ENCODE data around the gene ASTN1.

ASTN1 gene

GRCh38 chr1:177145106-177146070 is 19.1 kb downstream of the ASTN1 start:
- TF ChIP-seq CTCF (IDR thresholded peaks at IDR 0.05; ENCODE audit: control insufficient read depth, insufficient read depth, low read depth, low read length, missing control alignments): no peak
- no peak for DNase-seq (ENCODE audit: low read depth)

GRCh38 chr1:177142791-177143271 is 21.7 kb downstream of the ASTN1 start:
- DNase-seq (ENCODE audit: low read depth): no peak
- no peak overlapping the region for H3K4me3 ChIP-seq (ENCODE audit: control insufficient read depth, low read depth, low read length)
- no peak for TF ChIP-seq CTCF (IDR thresholded peaks at IDR 0.05; ENCODE audit: control insufficient read depth, insufficient read depth, low read depth, low read length, missing control alignments)

More at GRCh38 chr1:177145106-177146070, 19.1 kb downstream of the ASTN1 start:
- H3K4me3 ChIP-seq (ENCODE audit: control insufficient read depth, low read depth, low read length): no peak overlapping the region

- no peak overlapping the region for H3K4me3 ChIP-seq (ENCODE audit: control insufficient read depth, low read depth, low read length)
- no peak for DNase-seq (ENCODE audit: low read depth)
- TF ChIP-seq CTCF (IDR thresholded peaks at IDR 0.05; ENCODE audit: control insufficient read depth, insufficient read depth, low read depth, low read length, missing control alignments): no peak
Observed at GRCh38 chr1:177142010-177142409, 22.5 kb downstream of the ASTN1 start.

GRCh38 chr1:177138347-177138746 is 26.2 kb downstream of the ASTN1 start:
- no peak for TF ChIP-seq CTCF (IDR thresholded peaks at IDR 0.05; ENCODE audit: control insufficient read depth, insufficient read depth, low read depth, low read length, missing control alignments)
- H3K4me3 ChIP-seq (ENCODE audit: control insufficient read depth, low read depth, low read length): no peak overlapping the region
- DNase-seq (ENCODE audit: low read depth): no peak

- no peak overlapping the region for H3K4me3 ChIP-seq (ENCODE audit: control insufficient read depth, low read depth, low read length)
- no peak for DNase-seq (ENCODE audit: low read depth)
- TF ChIP-seq CTCF (IDR thresholded peaks at IDR 0.05; ENCODE audit: control insufficient read depth, insufficient read depth, low read depth, low read length, missing control alignments): no peak
Observed at GRCh38 chr1:177137814-177138213, 26.7 kb downstream of the ASTN1 start.

GRCh38 chr1:177135250-177135649 is 29.3 kb downstream of the ASTN1 start:
- no peak for DNase-seq (ENCODE audit: low read depth)
- H3K4me3 ChIP-seq (ENCODE audit: control insufficient read depth, low read depth, low read length): no peak overlapping the region
- TF ChIP-seq CTCF (IDR thresholded peaks at IDR 0.05; ENCODE audit: control insufficient read depth, insufficient read depth, low read depth, low read length, missing control alignments): no peak

Data from AG09309 (cell line).